ENCODE measurements around the gene COBL. TPM values are rescaled to one million over a fixed set of nuclear protein-coding genes. Genes with fewer than 3 reads are reported as not detected.

The COBL gene
- total RNA-seq, 1 experiment from 2014 or later: 52.3 TPM

DNA sequence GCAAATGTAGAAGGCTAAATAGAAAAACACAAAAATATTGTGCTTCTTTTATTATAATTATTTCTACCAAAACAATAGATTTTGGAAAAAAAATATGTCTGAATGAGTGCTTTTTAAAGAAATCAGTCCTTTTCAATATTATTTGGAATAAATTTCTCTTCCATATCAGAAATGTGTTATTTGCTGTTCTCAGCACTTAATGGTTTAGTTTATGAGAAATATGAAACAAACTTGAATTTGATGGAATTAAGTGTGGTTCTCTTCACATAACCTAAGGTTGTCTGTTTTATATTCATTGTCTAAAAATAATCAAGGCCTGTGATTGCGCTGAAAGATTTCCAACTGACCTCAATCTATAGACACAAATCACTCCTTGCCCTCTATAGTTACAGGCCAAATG lies 203.0 kb downstream of the COBL start:
- TF ChIP-seq, protein P1, sequence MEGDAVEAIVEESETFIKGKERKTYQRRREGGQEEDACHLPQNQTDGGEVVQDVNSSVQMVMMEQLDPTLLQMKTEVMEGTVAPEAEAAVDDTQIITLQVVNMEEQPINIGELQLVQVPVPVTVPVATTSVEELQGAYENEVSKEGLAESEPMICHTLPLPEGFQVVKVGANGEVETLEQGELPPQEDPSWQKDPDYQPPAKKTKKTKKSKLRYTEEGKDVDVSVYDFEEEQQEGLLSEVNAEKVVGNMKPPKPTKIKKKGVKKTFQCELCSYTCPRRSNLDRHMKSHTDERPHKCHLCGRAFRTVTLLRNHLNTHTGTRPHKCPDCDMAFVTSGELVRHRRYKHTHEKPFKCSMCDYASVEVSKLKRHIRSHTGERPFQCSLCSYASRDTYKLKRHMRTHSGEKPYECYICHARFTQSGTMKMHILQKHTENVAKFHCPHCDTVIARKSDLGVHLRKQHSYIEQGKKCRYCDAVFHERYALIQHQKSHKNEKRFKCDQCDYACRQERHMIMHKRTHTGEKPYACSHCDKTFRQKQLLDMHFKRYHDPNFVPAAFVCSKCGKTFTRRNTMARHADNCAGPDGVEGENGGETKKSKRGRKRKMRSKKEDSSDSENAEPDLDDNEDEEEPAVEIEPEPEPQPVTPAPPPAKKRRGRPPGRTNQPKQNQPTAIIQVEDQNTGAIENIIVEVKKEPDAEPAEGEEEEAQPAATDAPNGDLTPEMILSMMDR (conservative IDR thresholded peaks at IDR 0.05): no peak
- Histone ChIP-seq H2BK5ac (ENCODE audit: insufficient read length, low read length) (no peak overlapping the region), H3K9ac (ENCODE audit: extremely low read depth, insufficient read length, low read length) (no peak overlapping the region), H3K56ac (ENCODE audit: insufficient read length, low read depth, low read length) (no peak overlapping the region), H3K4me2 (ENCODE audit: insufficient read depth, insufficient read length, low read length) (no peak overlapping the region), H3K4ac (ENCODE audit: low read depth, low read length) (no peak overlapping the region), H3K23ac (ENCODE audit: insufficient read length, low read depth, low read length) (no peak overlapping the region), H3K79me2 (ENCODE audit: insufficient read depth, low read length) (no peaks in the 10 kb centered on the region), H3K9me3 (ENCODE audit: control insufficient read depth, low read depth, low read length) (no peaks in the 10 kb centered on the region), H3T11ph (ENCODE audit: low read length) (no peak overlapping the region), H2BK12ac (ENCODE audit: insufficient read length, low read depth, low read length) (no peak overlapping the region), H2BK120ac (ENCODE audit: low read depth, low read length, poor library complexity, severe bottlenecking) (no peak overlapping the region), H3K4me1 (ENCODE audit: insufficient read depth, low read length) (no peaks in the 10 kb centered on the region; the same call in 1 of the 2 replicates), H3K79me1 (ENCODE audit: insufficient read depth, low read depth, low read length, poor library complexity, severe bottlenecking) (no peaks in the 10 kb centered on the region), H2BK20ac (ENCODE audit: low read depth, low read length, poor library complexity, severe bottlenecking) (no peak overlapping the region), H2AFZ (ENCODE audit: low read length) (no peak overlapping the region), H3K27me3 (ENCODE audit: insufficient read depth, low read length) (no peaks in the 10 kb centered on the region), H4K91ac (ENCODE audit: insufficient read length, low read depth, low read length) (no peak overlapping the region), H3K23me2 (ENCODE audit: insufficient read length, low read depth, low read length, poor library complexity, severe bottlenecking) (no peaks in the 10 kb centered on the region), H3K27ac (ENCODE audit: insufficient read length, low read depth, low read length) (no peak overlapping the region), H4K20me1 (ENCODE audit: control insufficient read depth, insufficient read depth, insufficient read length) (no peaks in the 10 kb centered on the region), H2AK5ac (ENCODE audit: insufficient read length, low read length) (no peak overlapping the region), H3K18ac (ENCODE audit: insufficient read length, low read depth, low read length) (no peak overlapping the region), H3K14ac (ENCODE audit: insufficient read depth, low read length) (no peak overlapping the region), H4K8ac (replicated peaks; ENCODE audit: insufficient read length, low read depth, low read length) (no peak overlapping the region), H2BK15ac (ENCODE audit: low read depth, low read length) (no peak overlapping the region), H4K5ac (ENCODE audit: insufficient read length, low read depth, low read length) (no peak overlapping the region)
- H3K4me1 Mint-ChIP-seq: peaks cover 19 to 21% of the 10 kb centered on the region in 2 experiments
- WGBS (ENCODE audit: extremely low coverage, insufficient read length, low lambda C conversion rate): no CpG with 5 or more reads among the region's 1 CpG
- H3K27me3 Mint-ChIP-seq (ENCODE audit: low read depth): no peaks in the 10 kb centered on the region
- peaks cover 0 to 15% (median 13%) of the 10 kb centered on the region in 3 experiments; a peak in 4 of 7 replicates for H3K36me3 Mint-ChIP-seq (ENCODE audit: insufficient read depth in 1 of 3, low read depth in 3 of 3)
- no peak overlapping the region for H3K27ac Mint-ChIP-seq
- H3K4me3 Mint-ChIP-seq: no peak overlapping the region
- peaks cover 3 to 5% of the 10 kb centered on the region in 2 experiments; a peak in 4 of 5 replicates for H3K9me3 Mint-ChIP-seq
- DNase-seq: no peak

Data from H9 (cell line).